Middle frontal gyrus (tissue), 1 donor: Measurements from ENCODE around the gene GTF3C5.
"Not testable (repeated sequence)": the region's sequence is repeated elsewhere in the genome, so short reads cannot be mapped to it uniquely, and the experiment has no call there.

ENCODE experiments used
- DNase-seq: peaks from one replicate; pipeline ENCODE4 v3.0.0-alpha.2; 2015; ENCODE audit warnings: low spot score; ENCODE audit errors: extremely low spot score

Gene GTF3C5

GRCh38 chr9:133030317-133031129, at the start of gene GTF3C5:
Gene GTF3C5 (plus strand): TSS chr9:133030997. CDS start chr9:133031012, 15 bp downstream.
- DNase-seq: peak; percentile 96

GRCh38 chr9:132982458-132982857, 48.3 kb upstream of the GTF3C5 start:
- no peak for DNase-seq

GRCh38 chr9:132983491-132984201, 47.2 kb upstream of the GTF3C5 start:
- no peak for DNase-seq

GRCh38 chr9:132984202-132985070, 46.4 kb upstream of the GTF3C5 start:
- no peak for DNase-seq

GRCh38 chr9:132985071-132985350, 45.8 kb upstream of the GTF3C5 start:
- no peak for DNase-seq

- DNase-seq: no peak
Observed at GRCh38 chr9:132985489-132985888, 45.3 kb upstream of the GTF3C5 start.

- DNase-seq: no peak
Observed at GRCh38 chr9:132986114-132986513, 44.7 kb upstream of the GTF3C5 start.

GRCh38 chr9:132986640-132987620, 43.9 kb upstream of the GTF3C5 start:
- DNase-seq: no peak

GRCh38 chr9:132988244-132989013, 42.4 kb upstream of the GTF3C5 start:
- no peak for DNase-seq

- no peak for DNase-seq
Observed at GRCh38 chr9:132989014-132989310, 41.8 kb upstream of the GTF3C5 start.

- no peak for DNase-seq
Observed at GRCh38 chr9:132989414-132989996, 41.3 kb upstream of the GTF3C5 start.

GRCh38 chr9:132989998-132990557, 40.7 kb upstream of the GTF3C5 start:
- DNase-seq: not testable (repeated sequence)

- no peak for DNase-seq
Observed at GRCh38 chr9:132990781-132991180, 40.0 kb upstream of the GTF3C5 start.

GRCh38 chr9:132991351-132992300, 39.2 kb upstream of the GTF3C5 start:
- DNase-seq: no peak

GRCh38 chr9:132993511-132993939, 37.3 kb upstream of the GTF3C5 start:
- DNase-seq: no peak

- no peak for DNase-seq
Observed at GRCh38 chr9:132994410-132995120, 36.2 kb upstream of the GTF3C5 start.

GRCh38 chr9:132995121-132995420, 35.7 kb upstream of the GTF3C5 start:
- no peak for DNase-seq

- no peak for DNase-seq
Observed at GRCh38 chr9:132995879-132996278, 34.9 kb upstream of the GTF3C5 start.
